HG02678 (cell line): ENCODE results near the gene GPR183.

Experiments
- ATAC-seq: cut with Tn5 transposase; IDR thresholded peaks from one replicate; pipeline ENCODE4 v1.9.1; 2021; ENCODE audit warnings: mild to moderate bottlenecking, moderate library complexity; ENCODE audit not compliant: unreplicated experiment

The GPR183 gene

GRCh38 chr13:99313501-99313900, 6.3 kb upstream of the GPR183 start:
- ATAC-seq: no peak

GRCh38 chr13:99312493-99312883, 5.3 kb upstream of the GPR183 start:
- ATAC-seq: no peak

- ATAC-seq: no peak
Measured at GRCh38 chr13:99311748-99312492, 4.7 kb upstream of the GPR183 start.

GRCh38 chr13:99311137-99311536, 3.9 kb upstream of the GPR183 start:
- ATAC-seq: no peak

GRCh38 chr13:99310382-99311031, 3.3 kb upstream of the GPR183 start:
- ATAC-seq: peak; percentile 34

- ATAC-seq: no peak
Measured at GRCh38 chr13:99308471-99309087, 1.4 kb upstream of the GPR183 start.

- ATAC-seq: peak; percentile 36
Measured at GRCh38 chr13:99307648-99308339, 595 bp upstream of the GPR183 start.

GRCh38 chr13:99305566-99305965, 1.6 kb downstream of the GPR183 start:
- ATAC-seq: no peak

- ATAC-seq: no peak
Measured at GRCh38 chr13:99305158-99305557, 2.0 kb downstream of the GPR183 start.

GRCh38 chr13:99304541-99304940, 2.7 kb downstream of the GPR183 start:
- no peak for ATAC-seq

- ATAC-seq: no peak
Measured at GRCh38 chr13:99303863-99304521, 3.2 kb downstream of the GPR183 start.

GRCh38 chr13:99302637-99303505, 4.3 kb downstream of the GPR183 start:
- no peak for ATAC-seq

- no peak for ATAC-seq
Measured at GRCh38 chr13:99301913-99302636, 5.1 kb downstream of the GPR183 start.

GRCh38 chr13:99301056-99301838, 6.0 kb downstream of the GPR183 start:
- no peak for ATAC-seq

- ATAC-seq: peak; percentile 31
Measured at GRCh38 chr13:99299920-99300341, 7.3 kb downstream of the GPR183 start.

- peak; percentile 6 for ATAC-seq
Measured at GRCh38 chr13:99299256-99299919, 7.8 kb downstream of the GPR183 start.

GRCh38 chr13:99298056-99298455, 9.1 kb downstream of the GPR183 start:
- ATAC-seq: no peak

GRCh38 chr13:99297331-99297730, 9.9 kb downstream of the GPR183 start:
- ATAC-seq: no peak
